ENCODE results near the gene MAN1A1.
"Not testable (repeated sequence)": the region's sequence is repeated elsewhere in the genome, so short reads cannot be mapped to it uniquely, and the experiment has no call there.

The MAN1A1 gene

DNA sequence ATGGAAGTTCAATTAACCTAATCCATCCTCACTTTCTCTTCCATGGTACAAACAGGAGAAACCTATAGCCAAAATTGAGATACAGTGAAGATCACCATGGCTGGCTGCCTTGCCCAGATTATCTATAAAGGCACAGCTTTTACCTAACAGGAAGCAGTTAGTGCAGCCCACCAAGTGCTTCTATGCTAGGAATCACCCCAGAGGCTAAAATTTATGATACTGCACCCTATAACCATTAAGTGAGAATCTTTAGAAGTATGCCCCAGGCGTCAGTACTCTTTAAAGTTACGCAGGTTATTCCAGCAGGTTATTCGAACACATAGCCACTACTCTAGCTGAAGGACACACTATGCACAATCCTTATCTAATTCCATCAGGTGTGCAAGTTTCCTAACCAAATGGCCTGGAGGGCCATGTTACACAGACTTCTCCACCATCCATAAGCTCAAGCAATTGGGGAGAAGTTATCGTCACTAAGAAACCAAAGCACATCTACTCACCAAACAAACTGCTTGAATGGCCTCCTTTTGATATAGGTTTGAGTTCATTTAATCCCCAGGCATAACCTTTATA lies 43.1 kb downstream of the MAN1A1 start:
- DNase-seq (ENCODE audit: low read depth in 2 of 3, low spot score in 2 of 3), result no peak

DNA sequence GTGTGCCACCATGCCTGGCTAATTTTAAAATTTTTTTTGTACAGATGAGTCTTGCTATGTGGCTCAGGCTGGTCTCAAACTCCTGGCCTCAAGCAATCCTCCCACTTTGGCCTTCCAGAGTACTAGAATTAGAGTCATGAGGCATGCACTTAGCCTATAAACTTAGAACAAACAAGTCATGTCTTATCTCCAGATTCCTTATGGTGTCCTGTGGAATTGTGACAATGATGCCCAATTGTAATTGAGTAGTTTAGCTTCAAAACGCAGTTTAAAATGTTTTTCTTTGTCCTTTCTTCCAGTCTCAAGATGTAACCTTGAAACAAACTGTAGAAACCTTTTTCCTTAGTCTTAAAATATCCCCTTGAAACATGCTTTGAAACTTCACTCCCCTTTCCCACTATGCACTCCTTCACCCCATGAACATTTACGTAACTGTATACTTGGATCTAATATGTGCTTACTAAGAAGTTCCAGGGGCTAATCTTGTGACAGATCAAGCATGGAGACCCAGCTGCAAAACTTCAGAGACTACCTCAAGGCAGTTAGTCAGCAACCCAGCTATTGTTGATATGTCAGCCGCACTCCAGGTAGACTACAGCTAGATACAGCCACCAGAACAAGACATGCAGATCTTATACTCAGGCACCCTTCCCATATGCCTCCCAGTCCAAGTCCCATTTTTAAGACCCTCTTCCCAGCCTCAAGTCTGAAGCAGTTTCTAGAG lies 46.2 kb downstream of the MAN1A1 start:
- DNase-seq (ENCODE audit: low read depth in 2 of 3, low spot score in 2 of 3), result no peak

DNA sequence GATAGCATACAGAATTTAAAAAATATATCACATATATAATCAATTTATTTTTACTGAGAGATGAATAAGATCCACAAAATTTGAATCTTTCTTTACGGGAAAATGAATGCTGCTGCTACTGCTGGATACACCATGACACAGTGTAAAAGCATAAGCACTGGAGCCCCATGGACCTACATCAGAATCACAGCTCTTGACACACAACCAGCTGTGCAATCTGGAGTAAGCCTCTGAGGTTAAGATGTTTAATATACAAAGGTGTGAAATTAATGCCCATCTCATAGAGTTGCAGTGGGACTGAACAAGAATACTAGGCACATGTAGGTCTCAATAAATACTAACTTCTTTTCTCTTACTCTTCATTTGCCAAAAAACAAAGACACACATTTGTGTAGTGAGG lies 48.1 kb downstream of the MAN1A1 start:
- no peak for DNase-seq (ENCODE audit: low read depth in 2 of 3, low spot score in 2 of 3)

DNA sequence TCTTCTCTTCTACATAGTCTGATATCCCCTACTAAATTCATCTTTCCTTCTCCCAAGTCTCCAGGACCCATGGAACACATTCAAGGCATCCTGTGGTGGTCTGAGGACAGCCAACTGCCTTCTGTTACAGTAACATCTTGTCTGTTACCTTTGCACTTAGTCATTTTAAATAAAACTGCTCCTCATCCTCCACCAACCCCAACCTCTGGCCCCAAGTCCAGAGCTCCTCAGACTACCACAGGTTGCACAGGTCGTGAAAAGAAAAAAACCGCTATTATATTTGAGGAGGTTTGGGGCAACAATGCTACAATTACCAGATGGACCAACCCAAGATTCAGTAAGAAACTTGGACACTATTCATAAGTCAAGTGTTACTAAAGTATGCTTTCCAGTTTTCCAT lies 49.9 kb downstream of the MAN1A1 start:
- DNase-seq (ENCODE audit: low read depth in 2 of 3, low spot score in 2 of 3), result no peak

DNA sequence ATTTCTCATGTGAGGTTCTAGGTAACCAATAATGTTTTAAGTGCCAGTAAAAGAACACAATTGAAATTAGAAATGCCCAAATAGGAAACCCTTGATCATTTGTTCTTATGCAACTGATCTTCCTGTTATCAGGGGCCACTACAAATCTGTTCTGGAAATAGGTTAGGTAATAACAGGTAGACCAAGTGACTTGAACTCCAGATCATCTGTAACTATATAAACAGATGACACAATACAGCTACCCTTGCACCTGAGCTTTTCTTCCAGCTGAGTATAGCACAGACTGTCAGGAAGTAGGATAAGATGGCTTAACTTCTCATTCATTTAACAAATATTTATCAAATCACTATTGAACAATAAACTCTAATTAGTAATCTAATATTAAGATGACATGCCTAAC lies 52.5 kb downstream of the MAN1A1 start:
- no peak for DNase-seq (ENCODE audit: low read depth in 2 of 3, low spot score in 2 of 3)

DNA sequence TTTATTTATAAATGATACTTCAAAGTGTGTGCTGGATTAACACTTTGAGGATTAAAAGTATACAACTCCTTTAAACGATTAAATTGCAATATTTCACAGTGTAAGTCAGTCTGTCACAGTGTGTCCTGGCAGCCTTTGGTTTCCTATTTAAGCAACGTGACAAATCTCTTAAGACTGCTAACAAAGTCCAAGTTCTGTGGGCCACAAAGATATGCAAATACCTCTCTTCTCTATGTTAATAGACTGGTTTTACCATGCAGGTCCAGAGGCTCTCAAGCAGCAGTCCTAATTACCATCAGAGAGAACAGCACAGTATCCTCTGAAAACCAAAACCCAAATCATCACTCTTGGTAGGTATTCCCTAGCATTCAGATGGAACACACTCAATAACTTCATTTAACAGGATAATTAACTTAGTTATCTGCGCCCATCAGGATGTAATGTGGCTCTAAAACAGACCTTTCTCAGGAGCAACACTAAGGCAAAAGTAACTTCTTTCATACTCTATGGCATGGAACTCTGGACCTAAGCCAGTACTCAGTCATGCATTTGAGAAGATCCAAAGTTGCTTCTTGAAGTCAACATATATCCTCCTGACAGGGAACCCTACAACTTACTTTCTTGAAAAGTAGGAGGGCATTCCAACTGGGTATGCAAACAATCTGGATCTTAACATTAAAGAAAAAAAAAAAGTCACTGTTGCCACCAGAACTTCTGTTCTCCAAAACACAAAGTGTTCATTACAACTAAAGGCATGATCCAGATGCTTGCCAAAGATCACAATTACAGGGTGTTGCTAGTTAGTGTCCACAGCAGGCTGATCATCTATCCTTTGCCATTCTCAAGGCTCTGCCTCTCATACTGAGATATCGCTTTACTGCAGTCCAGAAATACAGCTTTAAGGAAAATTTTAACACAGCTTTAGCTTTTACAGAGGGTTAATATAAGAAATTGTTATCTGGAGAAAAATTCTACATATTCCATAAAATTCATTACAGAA lies 53.2 kb downstream of the MAN1A1 start:
- no peak for DNase-seq (ENCODE audit: low read depth in 2 of 3, low spot score in 2 of 3)

DNA sequence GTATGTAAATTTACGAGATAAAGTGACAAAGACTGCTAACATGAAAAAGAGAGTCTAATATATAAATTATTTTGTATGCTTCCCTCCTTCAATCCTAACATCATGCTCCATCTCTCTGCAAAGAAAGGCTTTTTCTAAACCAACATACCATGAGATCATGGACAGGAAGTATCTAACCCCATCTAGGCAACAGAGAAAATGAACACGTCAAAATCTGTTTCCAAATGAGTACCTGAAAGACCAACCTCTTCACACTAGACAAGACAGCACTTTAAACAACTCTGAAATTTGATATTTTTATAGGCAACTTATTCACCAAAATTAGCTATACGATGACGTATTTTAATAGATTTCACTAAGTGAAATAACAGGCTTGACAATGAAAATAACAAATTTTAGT lies 54.6 kb downstream of the MAN1A1 start:
- DNase-seq (ENCODE audit: low read depth in 2 of 3, low spot score in 2 of 3), result no peak

DNA sequence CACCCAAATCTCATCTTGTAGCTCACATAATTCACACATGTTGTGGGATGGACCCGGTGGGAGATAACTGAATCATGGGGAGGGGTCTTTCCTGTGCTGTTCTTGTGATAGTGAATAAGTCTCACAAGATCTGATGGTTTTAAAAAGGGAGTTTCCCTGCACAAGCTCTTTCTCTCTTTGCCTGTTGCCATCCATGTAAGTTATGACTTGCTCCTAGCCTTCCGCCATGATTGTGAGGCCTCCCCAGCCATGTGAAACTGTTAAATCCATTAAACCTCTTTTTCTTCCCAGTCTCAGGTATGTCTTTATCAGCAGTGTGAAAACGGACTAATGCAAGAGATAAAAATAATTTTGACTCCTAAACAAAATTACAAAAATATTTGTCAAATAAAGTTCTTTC lies 58.5 kb downstream of the MAN1A1 start:
- not testable (repeated sequence) for DNase-seq (ENCODE audit: low read depth in 2 of 3, low spot score in 2 of 3)

DNA sequence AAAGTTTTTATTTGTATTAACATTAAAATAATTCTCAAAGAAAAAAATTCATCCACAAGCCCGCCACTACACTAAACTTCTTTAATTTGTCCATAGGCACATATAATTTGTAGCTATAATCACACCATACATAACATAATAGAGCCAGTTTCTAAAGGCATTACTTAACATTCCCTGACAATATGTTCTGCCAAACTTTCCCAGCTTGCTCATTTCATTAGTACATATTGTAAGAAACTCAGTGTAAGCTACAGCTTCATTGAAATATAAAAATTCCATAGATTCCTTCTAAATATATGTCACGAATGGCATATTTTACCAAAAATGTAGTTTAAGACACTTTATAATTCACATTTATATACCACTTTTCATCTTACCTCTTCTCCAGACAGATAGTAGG lies 59.3 kb downstream of the MAN1A1 start:
- no peak for DNase-seq (ENCODE audit: low read depth in 2 of 3, low spot score in 2 of 3)

DNA sequence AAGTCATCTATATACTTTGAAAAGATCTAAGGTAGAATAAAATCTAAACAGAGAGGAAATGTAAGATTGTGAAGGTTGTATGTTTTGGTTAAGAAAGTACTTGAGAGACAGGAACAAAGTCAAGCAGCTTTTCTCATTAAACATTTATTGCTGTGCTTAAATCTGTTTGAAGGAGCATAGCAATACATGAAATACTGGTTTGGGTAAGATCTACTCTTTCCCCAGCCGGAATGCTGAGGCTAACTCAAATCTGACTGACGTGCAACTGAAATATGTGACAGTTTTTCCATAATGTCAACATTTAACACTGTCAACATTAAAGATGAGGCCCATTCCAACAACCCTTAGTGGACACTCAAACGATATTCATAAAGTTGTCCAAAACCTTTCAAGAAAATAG lies 59.9 kb downstream of the MAN1A1 start:
- no peak for DNase-seq (ENCODE audit: low read depth in 2 of 3, low spot score in 2 of 3)

DNA sequence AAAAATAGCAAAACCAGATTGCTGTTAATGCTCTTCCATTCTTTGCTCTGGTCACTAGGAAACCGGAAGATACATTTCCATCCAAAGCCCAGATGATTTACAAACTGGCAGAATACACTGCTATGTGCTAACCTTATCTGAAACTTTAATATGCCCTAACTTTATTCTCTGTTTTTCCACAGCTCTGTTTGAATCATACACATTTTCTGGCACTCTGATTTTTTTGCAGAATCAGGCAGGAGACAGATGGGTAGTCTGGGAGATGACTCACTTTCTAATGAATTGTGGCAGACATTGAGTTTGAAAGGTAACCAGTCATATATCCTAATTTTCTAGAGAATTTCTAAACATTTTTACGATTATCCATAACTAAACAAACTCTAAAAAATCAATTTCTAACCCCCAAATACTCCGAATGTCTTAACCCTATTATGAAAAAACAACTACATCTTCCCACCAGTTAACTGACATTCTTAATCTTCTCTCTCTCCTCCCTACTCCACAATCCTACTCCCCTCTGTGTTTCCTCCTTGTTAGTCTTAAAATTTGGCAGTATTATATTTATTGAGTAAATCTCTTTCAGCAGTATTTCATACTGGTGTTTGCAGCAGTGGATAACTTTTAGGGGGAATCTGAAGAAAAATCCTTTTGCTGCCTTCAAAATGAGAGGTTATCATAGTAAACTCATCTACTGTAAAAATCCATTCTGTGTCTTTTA lies 63.5 kb downstream of the MAN1A1 start:
- DNase-seq (ENCODE audit: low read depth in 2 of 3, low spot score in 2 of 3), result no peak

DNA sequence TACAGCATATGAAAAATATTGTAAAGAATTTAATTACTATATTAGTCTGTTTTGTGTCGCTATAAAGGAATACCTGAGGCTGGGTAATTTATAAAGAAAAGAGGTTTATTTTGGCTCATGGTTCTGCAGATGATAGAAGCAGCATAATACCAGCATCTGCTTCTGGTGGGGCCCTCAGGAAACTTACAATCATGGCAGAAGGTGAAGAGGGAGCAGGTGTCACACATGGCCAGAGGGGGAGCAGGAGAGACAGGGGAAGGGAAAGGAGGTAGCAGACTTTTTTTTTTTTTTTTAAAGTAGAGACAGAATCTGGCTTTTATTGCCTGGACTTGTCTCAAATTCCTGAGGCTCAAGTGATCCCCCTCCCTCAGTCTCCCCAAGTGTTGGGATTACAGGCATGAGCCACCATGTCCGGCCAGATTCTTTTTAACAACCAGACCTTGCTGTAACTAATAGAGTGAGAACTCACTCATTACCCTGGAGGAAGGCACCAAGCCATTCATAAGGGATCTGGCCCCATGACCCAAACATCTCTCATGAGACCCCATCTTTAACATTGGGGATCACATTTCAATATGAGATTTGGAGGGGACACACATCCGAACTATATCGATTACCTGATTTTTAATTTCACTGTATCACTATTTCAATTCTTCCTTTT lies 64.6 kb downstream of the MAN1A1 start:
- DNase-seq (ENCODE audit: low read depth in 2 of 3, low spot score in 2 of 3), result no peak

DNA sequence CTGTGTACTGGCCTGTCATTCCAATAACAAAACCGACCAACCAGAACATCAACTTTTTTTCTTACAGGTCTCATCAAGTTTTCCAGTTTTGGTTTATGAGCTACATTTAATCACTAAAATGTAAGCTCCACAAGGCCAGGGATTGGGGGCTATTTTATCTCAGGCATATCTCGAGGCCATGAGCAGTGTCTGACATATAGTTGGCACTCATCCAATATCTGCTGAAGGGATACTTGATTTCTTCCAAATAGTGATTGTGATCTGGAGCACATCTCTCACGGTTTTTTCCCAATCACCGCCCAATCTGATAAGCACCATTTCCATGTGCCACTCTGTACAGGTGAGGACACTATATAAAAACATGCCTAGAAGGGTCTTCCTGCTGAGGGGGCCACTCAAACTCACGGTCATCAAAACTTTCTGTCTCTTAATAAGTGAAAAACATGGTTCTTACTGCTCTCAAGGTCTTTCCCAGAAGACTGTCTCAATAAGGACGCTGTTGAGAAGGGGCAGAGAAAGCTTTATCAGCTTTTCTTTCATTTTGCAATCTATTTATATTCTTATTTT lies 65.5 kb downstream of the MAN1A1 start:
- no peak for DNase-seq (ENCODE audit: low read depth in 2 of 3, low spot score in 2 of 3)

DNA sequence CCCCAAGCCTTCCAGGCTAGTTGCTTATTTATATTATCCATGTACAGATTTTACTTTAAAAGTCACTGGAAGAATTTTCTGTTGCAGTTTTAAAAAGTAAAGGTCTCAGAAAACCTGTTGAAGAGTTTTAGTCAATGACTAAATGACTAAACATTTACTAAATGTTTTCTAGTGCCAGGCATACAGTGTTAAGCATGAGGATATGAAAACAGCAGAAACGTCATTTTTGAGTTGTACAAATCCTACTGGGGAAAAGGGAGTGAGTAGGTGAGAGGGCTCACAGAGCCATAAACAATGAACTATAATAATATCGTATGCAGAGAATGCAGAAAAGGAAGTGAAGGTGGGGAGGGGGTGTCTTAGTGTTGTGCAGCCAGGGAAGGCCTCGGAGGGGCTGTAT lies 66.3 kb downstream of the MAN1A1 start:
- DNase-seq (ENCODE audit: low read depth in 2 of 3, low spot score in 2 of 3), result no peak

DNA sequence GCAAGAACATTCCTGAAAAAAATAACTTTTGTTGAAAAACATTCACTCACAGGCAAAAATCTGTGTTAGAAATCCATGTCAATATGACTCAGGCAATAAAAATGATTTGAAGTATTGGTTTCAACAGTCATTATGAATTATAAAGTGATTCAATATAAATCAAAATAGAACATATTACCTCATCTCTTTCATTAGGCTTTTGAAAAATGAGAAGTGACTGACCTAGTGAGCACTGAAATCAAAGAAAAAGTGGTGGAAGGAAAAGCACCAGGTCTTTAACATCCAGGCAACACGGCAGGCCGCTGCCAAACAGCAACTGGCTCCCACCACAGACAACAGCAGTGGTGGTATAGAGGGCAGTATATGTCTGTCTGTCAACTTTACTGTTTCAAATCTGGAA lies 68.9 kb downstream of the MAN1A1 start:
- no peak for DNase-seq (ENCODE audit: low read depth in 2 of 3, low spot score in 2 of 3)

DNA sequence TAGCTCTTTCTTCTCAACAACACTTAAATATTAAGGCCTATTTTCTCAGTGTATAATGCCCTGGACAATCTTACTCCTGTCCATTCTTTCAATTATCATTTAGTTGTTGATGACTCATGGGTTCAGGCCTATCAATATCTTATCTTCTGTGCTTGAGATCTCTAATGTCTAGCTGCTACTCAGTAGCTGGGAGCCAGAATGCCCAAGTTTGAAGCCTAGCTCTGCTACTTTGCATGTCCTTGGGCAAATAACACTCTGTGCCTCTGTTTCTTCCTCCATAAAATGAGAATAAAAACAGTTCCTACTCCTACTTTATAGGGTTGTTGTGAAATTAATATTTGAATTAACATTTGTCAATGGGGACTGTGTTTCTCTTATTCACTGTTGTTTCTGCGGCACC lies 69.5 kb downstream of the MAN1A1 start:
- DNase-seq (ENCODE audit: low read depth in 2 of 3, low spot score in 2 of 3), result no peak

DNA sequence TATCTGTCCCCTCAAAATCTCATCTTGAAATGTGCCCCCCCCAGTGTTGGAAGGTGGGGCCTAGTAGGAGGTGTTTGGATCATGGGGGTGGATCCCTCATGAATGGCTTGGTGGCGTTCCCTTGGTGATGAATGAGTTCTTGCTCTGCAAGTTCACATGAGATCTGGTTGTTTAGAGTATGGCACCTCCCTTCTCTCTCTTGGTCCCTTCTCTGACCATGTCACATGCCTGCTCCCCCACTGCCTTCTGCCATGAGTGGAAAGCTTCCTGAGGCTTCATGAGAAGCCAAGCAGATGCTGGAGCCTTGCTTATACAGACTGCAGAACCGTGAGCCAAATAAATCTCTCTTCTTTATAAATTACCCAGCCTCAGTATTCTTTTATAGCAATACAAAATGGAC lies 70.9 kb downstream of the MAN1A1 start:
- DNase-seq (ENCODE audit: low read depth in 2 of 3, low spot score in 2 of 3), result no peak

DNA sequence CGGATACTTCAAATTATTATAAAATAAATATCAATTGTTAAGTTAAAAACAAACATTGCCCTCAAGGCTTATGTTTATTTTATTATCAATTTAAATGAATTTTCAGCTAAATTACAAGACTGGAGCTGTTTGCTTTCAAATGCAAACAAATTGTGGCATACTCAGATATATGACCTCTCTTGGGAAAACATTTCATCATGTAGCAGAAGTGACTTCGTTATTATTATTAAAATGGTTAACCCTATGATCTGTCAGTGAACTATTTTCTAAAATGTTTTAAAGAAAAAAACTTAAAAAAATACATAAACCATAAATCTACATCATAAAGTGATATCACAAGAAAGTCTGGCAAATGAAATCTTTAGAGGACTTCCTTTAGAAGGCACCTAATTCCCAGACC lies 72.5 kb downstream of the MAN1A1 start:
- no peak for DNase-seq (ENCODE audit: low read depth in 2 of 3, low spot score in 2 of 3)

DNA sequence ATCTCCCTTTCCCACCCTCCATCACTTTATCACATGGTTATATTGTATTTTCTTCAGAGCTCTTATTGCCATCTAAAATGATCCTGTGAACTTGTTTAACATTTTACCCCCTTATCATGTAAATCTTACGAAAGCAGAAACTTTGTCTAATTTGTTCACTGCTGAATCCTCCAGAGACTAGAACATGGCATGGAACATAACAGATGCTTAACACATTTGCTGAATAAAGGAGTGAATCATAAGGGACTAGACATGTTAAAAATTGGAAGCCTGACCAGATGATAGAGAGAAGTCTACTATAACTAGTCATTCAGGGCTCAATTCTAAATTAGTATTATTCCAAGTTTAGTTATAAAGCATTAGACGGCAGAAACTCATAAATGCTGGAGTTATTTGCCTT lies 73.3 kb downstream of the MAN1A1 start:
- no peak for DNase-seq (ENCODE audit: low read depth in 2 of 3, low spot score in 2 of 3)

DNA sequence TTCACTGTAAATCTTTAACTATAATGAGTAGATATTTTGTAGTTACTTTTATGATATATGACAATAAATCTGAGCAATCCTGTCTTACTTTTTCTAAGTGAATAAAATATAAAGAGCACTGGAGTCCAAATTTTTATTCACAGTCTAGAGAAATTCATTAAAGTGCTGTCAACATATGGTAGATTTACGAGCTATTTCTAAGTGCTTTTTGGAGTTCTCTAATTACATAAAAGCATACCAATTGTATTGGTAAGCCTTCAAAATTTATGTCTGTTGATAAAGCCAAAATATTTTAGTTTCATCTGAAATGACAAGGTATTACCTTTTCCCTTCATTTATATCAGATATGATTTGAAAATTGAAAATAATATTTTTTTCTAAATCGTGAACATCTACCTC lies 75.4 kb downstream of the MAN1A1 start:
- DNase-seq (ENCODE audit: low read depth in 2 of 3, low spot score in 2 of 3), result no peak
